Keratinocyte (primary cell): ENCODE data around the gene IER3. TPM values are rescaled to one million over a fixed set of nuclear protein-coding genes. Genes with fewer than 3 reads are reported as not detected.
A peak's percentile ranks its signal among the peaks of the same experiment; 100 is the strongest.

Experiments
- DNase-seq: peaks from one replicate; pipeline ENCODE4 v3.0.0-alpha.2; 2011; ENCODE audit warnings: low read depth, missing footprints, low spot score
- FAIRE-seq: peaks from 2 replicates; lab custom pipeline; 2011; peaks lifted over from hg19 to GRCh38; lab: Jason Lieb, UNC
- H2AFZ ChIP-seq: 2 replicates; pipeline ENCODE4 v1.6.0; 2012; ENCODE audit warnings: low read length, control low read depth, inconsistent platforms; ENCODE audit not compliant: control insufficient read depth
- H3K27ac ChIP-seq: 2 replicates; pipeline ENCODE4 v1.5.1; 2011; ENCODE audit warnings: low read length; ENCODE audit not compliant: control insufficient read depth, insufficient read depth
- H3K27me3 ChIP-seq: 3 replicates; pipeline ENCODE4 v1.6.0; 2011; ENCODE audit warnings: low read length; ENCODE audit not compliant: control insufficient read depth, insufficient read depth; ENCODE audit errors: extremely low read depth
- H3K36me3 ChIP-seq, 2 experiments: 2 replicates in 1 of 2; 3 replicates in 1 of 2; pipeline ENCODE4 v1.5.1; 2011; ENCODE audit warnings: low read length in 2 of 2, mild to moderate bottlenecking in 1 of 2; ENCODE audit not compliant: control insufficient read depth in 2 of 2, insufficient read depth in 2 of 2; ENCODE audit errors: extremely low read depth in 1 of 2
- H3K4me1 ChIP-seq: 3 replicates; pipeline ENCODE4 v1.5.1; 2011; ENCODE audit warnings: low read length; ENCODE audit not compliant: control insufficient read depth, insufficient read depth; ENCODE audit errors: extremely low read depth
- H3K4me2 ChIP-seq: 3 replicates; pipeline ENCODE4 v1.6.0; 2011; ENCODE audit warnings: low read depth, low read length; ENCODE audit not compliant: control insufficient read depth, insufficient read depth; ENCODE audit errors: extremely low read depth
- H3K4me3 ChIP-seq, 3 experiments: fragments of 200-600 bp in 1 of 3; sonication (generic) in 1 of 3; 2 replicates in 2 of 3; 3 replicates in 1 of 3; pipeline ENCODE4 v1.5.1; 2011 to 2016; ENCODE audit warnings: low read length in 3 of 3, mild to moderate bottlenecking in 3 of 3, control low read depth in 2 of 3, inconsistent platforms in 1 of 3, low read depth in 1 of 3, mixed read lengths in 1 of 3, mixed run types in 1 of 3, moderate library complexity in 1 of 3; ENCODE audit not compliant: control insufficient read depth in 2 of 3, insufficient read depth in 2 of 3; ENCODE audit errors: extremely low read depth in 1 of 3
- H3K79me2 ChIP-seq: 2 replicates; pipeline ENCODE4 v1.6.0; 2012; ENCODE audit warnings: low read length; ENCODE audit not compliant: control insufficient read depth, insufficient read depth
- H3K9ac ChIP-seq: 3 replicates; pipeline ENCODE4 v1.6.0; 2011; ENCODE audit warnings: low read length; ENCODE audit not compliant: control insufficient read depth, insufficient read depth; ENCODE audit errors: extremely low read depth
- H3K9me1 ChIP-seq: 3 replicates; pipeline ENCODE4 v1.6.0; 2011; ENCODE audit warnings: low read length; ENCODE audit not compliant: control insufficient read depth, insufficient read depth; ENCODE audit errors: extremely low read depth
- H3K9me3 ChIP-seq: 2 replicates; pipeline ENCODE4 v1.5.1; 2012; ENCODE audit warnings: low read depth, low read length; ENCODE audit not compliant: control insufficient read depth
- H4K20me1 ChIP-seq: 3 replicates; pipeline ENCODE4 v1.6.0; 2011; ENCODE audit warnings: low read length; ENCODE audit not compliant: control insufficient read depth, insufficient read depth; ENCODE audit errors: extremely low read depth
- EZH2 ChIP-seq: IDR thresholded peaks from one replicate; pipeline ENCODE4 v1.6.1; 2012; ENCODE audit warnings: inconsistent platforms, mild to moderate bottlenecking, low read length, moderate library complexity
- dilution Hi-C: fragments of 300-500 bp; cut with MboI; formaldehyde crosslinking; loops from one replicate; pipeline ENCODE4 v1.7.0; 2020; ENCODE audit warnings: low sequenced_read_pairs; ENCODE audit not compliant: extremely low pct_ligation_motif_present
- polyA plus RNA-seq, 5 experiments: library from polyadenylated mRNA; depleted of rRNA in 3 of 5; stranded (reverse) in 3 of 5; stranded (forward) in 1 of 5; unstranded in 1 of 5; fragments of >200 nt; gene quantifications; 1 replicate in 1 of 5; 2 replicates in 3 of 5; 3 replicates in 1 of 5; pipeline versions ENCODE4 v1.2.1 to v1.2.3, GENCODE V29; 2011 to 2012; ENCODE audit warnings: missing spikeins in 2 of 5, low read depth in 1 of 5, low replicate concordance in 1 of 5
- TF ChIP-seq, protein P1 (sequence below), 3 experiments: IDR thresholded peaks in 1 of 3; conservative IDR thresholded peaks in 1 of 3; optimal IDR thresholded peaks in 1 of 3; 2 replicates in 2 of 3; 3 replicates in 1 of 3; pipeline versions ENCODE3 to v1.5.1; 2011; ENCODE audit warnings: low read length in 3 of 3, mild to moderate bottlenecking in 3 of 3, moderate library complexity in 2 of 3, control low read depth in 1 of 3, inconsistent platforms in 1 of 3; ENCODE audit not compliant: insufficient read depth in 2 of 3; ENCODE audit errors: extremely low read depth in 1 of 3

The IER3 gene
- polyA plus RNA-seq, 1 donor (not counting 4 experiments of a cell fraction or from before 2014, with no cell fraction given) = 277 TPM

GRCh38 chr6:30747300-30747687 lies 2.9 kb upstream of the IER3 start:
- TF ChIP-seq, protein P1, sequence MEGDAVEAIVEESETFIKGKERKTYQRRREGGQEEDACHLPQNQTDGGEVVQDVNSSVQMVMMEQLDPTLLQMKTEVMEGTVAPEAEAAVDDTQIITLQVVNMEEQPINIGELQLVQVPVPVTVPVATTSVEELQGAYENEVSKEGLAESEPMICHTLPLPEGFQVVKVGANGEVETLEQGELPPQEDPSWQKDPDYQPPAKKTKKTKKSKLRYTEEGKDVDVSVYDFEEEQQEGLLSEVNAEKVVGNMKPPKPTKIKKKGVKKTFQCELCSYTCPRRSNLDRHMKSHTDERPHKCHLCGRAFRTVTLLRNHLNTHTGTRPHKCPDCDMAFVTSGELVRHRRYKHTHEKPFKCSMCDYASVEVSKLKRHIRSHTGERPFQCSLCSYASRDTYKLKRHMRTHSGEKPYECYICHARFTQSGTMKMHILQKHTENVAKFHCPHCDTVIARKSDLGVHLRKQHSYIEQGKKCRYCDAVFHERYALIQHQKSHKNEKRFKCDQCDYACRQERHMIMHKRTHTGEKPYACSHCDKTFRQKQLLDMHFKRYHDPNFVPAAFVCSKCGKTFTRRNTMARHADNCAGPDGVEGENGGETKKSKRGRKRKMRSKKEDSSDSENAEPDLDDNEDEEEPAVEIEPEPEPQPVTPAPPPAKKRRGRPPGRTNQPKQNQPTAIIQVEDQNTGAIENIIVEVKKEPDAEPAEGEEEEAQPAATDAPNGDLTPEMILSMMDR (optimal IDR thresholded peaks at IDR 0.05 in 1 of 3, IDR thresholded peaks at IDR 0.05 in 1 of 3, conservative IDR thresholded peaks at IDR 0.05 in 1 of 3; ENCODE audit: extremely low read depth in 1 of 3, insufficient read depth in 2 of 3, low read length in 3 of 3) = no peak
- no peak for TF ChIP-seq EZH2
- FAIRE-seq = no peak

GRCh38 chr6:30743099-30744053 lies 971 bp downstream of the IER3 start:
- Histone ChIP-seq H3K79me2 (peaks cover 10% of the 10 kb centered on the region), H4K20me1 (peaks cover 11% of the 10 kb centered on the region), H3K27me3 (no peaks in the 10 kb centered on the region), H3K9ac (peak overlapping the region; percentile 97), H3K36me3 (peaks cover 7 to 18% of the 10 kb centered on the region in 2 experiments), H2AFZ (no peak overlapping the region), H3K9me1 (no peaks in the 10 kb centered on the region), H3K4me1 (peaks cover 35% of the 10 kb centered on the region), H3K27ac (peak overlapping the region; percentile 93), H3K4me3 (peak overlapping the region; percentile 71 to 98 (median 85)), H3K4me2 (peak overlapping the region; percentile 72), H3K9me3 (no peaks in the 10 kb centered on the region)
- FAIRE-seq (no peak), DNase-seq (no peak)
- dilution Hi-C loops = no loop called here
- TF ChIP-seq EZH2 = no peak
- TF ChIP-seq, protein P1 (optimal IDR thresholded peaks at IDR 0.05 in 1 of 3, IDR thresholded peaks at IDR 0.05 in 1 of 3, conservative IDR thresholded peaks at IDR 0.05 in 1 of 3; ENCODE audit: extremely low read depth in 1 of 3, insufficient read depth in 2 of 3, low read length in 3 of 3) = no peak

More at GRCh38 chr6:30747300-30747687, 2.9 kb upstream of the IER3 start:
- Histone ChIP-seq H3K9me3 (no peaks in the 10 kb centered on the region), H3K27ac (peak overlapping the region; percentile 98), H3K4me1 (peaks cover 63% of the 10 kb centered on the region), H4K20me1 (peaks cover 11% of the 10 kb centered on the region), H2AFZ (no peak overlapping the region), H3K36me3 (peaks cover 5 to 10% of the 10 kb centered on the region in 2 experiments), H3K9ac (peak overlapping the region; percentile 11), H3K4me2 (peak overlapping the region; percentile 79), H3K9me1 (no peaks in the 10 kb centered on the region), H3K4me3 (no peak overlapping the region), H3K79me2 (peaks cover 10% of the 10 kb centered on the region), H3K27me3 (no peaks in the 10 kb centered on the region)
- DNase-seq = no peak
- dilution Hi-C loops = no loop called here
